Measurements from ENCODE around the gene NTN5. TPM values are rescaled to one million over a fixed set of nuclear protein-coding genes. Genes with fewer than 3 reads are reported as not detected.
"Not testable (repeated sequence)": the region's sequence is repeated elsewhere in the genome, so short reads cannot be mapped to it uniquely, and the experiment has no call there.

NTN5 gene
- total RNA-seq, 2 experiments from 2014 or later = 1.8 to 2.3 TPM

- H3K4me1 Mint-ChIP-seq = peaks cover 7% of the 10 kb centered on the region
Measured at GRCh38 chr19:48713864-48714755, 41.3 kb upstream of the NTN5 start.

GRCh38 chr19:48713041-48713863 lies 40.4 kb upstream of the NTN5 start:
- H3K27me3 Mint-ChIP-seq = peaks cover 1% of the 10 kb centered on the region
- no peak for ATAC-seq (ENCODE audit: low read depth)
- peaks cover 10% of the 10 kb centered on the region for H3K4me1 Mint-ChIP-seq
- POLR2A ChIA-PET = interaction anchor here (0.6 to 1.2 kb wide), 5 partner anchors 14 to 374 kb away, joined by 3 to 6 read pairs (median 4); partner anchors contain the start of genes CA11 and PPP1R15A
- peaks cover 4% of the 10 kb centered on the region for H3K9me3 Mint-ChIP-seq
- peak overlapping the region; percentile 61 for H3K27ac Mint-ChIP-seq
- no peak for DNase-seq
- H3K36me3 Mint-ChIP-seq = peaks cover 10% of the 10 kb centered on the region
- peak overlapping the region; percentile 84 for H3K4me3 Mint-ChIP-seq

More at GRCh38 chr19:48713864-48714755, 41.3 kb upstream of the NTN5 start:
- Mint-ChIP-seq H3K9me3 (peaks cover 2% of the 10 kb centered on the region), H3K27ac (peak overlapping the region; percentile 85), H3K4me3 (peak overlapping the region; percentile 84), H3K27me3 (peaks cover 1% of the 10 kb centered on the region), H3K36me3 (peaks cover 6% of the 10 kb centered on the region)
- POLR2A ChIA-PET = interaction anchor here (0.9 to 1.2 kb wide), 5 partner anchors 13 to 158 kb away, joined by 3 to 6 read pairs (median 3); partner anchors contain the start of genes CA11 and PPP1R15A
- peak; percentile 91 for ATAC-seq (ENCODE audit: low read depth)
- peak; percentile 98 for DNase-seq

GRCh38 chr19:48711106-48711662 lies 38.4 kb upstream of the NTN5 start:
- no peak for DNase-seq
- no peak for ATAC-seq (ENCODE audit: low read depth)
- Mint-ChIP-seq H3K4me1 (peaks cover 11% of the 10 kb centered on the region), H3K4me3 (no peak overlapping the region), H3K36me3 (peaks cover 13% of the 10 kb centered on the region), H3K27me3 (no peaks in the 10 kb centered on the region), H3K27ac (no peak overlapping the region), H3K9me3 (peaks cover 4% of the 10 kb centered on the region)
- POLR2A ChIA-PET = no interaction called here

GRCh38 chr19:48708471-48708870 lies 35.7 kb upstream of the NTN5 start:
- H3K27me3 Mint-ChIP-seq = no peaks in the 10 kb centered on the region
- DNase-seq (no peak), ATAC-seq (ENCODE audit: low read depth) (no peak)
- no peak overlapping the region for H3K4me3 Mint-ChIP-seq
- POLR2A ChIA-PET = no interaction called here
- peaks cover 15% of the 10 kb centered on the region for H3K36me3 Mint-ChIP-seq
- H3K9me3 Mint-ChIP-seq = peaks cover 4% of the 10 kb centered on the region
- H3K4me1 Mint-ChIP-seq = peaks cover 5% of the 10 kb centered on the region
- no peak overlapping the region for H3K27ac Mint-ChIP-seq

GRCh38 chr19:48705431-48705830 lies 32.6 kb upstream of the NTN5 start:
- Mint-ChIP-seq H3K27ac (no peak overlapping the region), H3K27me3 (no peaks in the 10 kb centered on the region), H3K9me3 (peaks cover 2% of the 10 kb centered on the region), H3K4me1 (peaks cover 3% of the 10 kb centered on the region), H3K36me3 (peaks cover 11% of the 10 kb centered on the region), H3K4me3 (no peak overlapping the region)
- ATAC-seq (ENCODE audit: low read depth) = no peak
- no peak for DNase-seq
- POLR2A ChIA-PET = no interaction called here

- POLR2A ChIA-PET = no interaction called here
- DNase-seq = no peak
- Mint-ChIP-seq H3K4me3 (no peak overlapping the region), H3K27ac (no peak overlapping the region), H3K36me3 (peaks cover 6% of the 10 kb centered on the region), H3K9me3 (no peaks in the 10 kb centered on the region), H3K4me1 (peaks cover 1% of the 10 kb centered on the region), H3K27me3 (no peaks in the 10 kb centered on the region)
- ATAC-seq (ENCODE audit: low read depth) = no peak
Measured at GRCh38 chr19:48703316-48703715, 30.5 kb upstream of the NTN5 start.

- H3K9me3 Mint-ChIP-seq = no peaks in the 10 kb centered on the region
- peaks cover 1% of the 10 kb centered on the region for H3K4me1 Mint-ChIP-seq
- ATAC-seq (ENCODE audit: low read depth) = no peak
- no peak for DNase-seq
- no peak overlapping the region for H3K27ac Mint-ChIP-seq
- peaks cover 4% of the 10 kb centered on the region for H3K27me3 Mint-ChIP-seq
- no peak overlapping the region for H3K4me3 Mint-ChIP-seq
- POLR2A ChIA-PET = interaction anchor here (0.8 kb wide), 1 partner anchor 12 kb away, joined by 3 read pairs; no protein-coding TSS in a partner anchor
- H3K36me3 Mint-ChIP-seq = peaks cover 6% of the 10 kb centered on the region
Measured at GRCh38 chr19:48702701-48703100, 29.9 kb upstream of the NTN5 start.

GRCh38 chr19:48698046-48698445 lies 25.2 kb upstream of the NTN5 start:
- POLR2A ChIA-PET = no interaction called here
- Mint-ChIP-seq H3K36me3 (peaks cover 1% of the 10 kb centered on the region), H3K9me3 (no peaks in the 10 kb centered on the region)

GRCh38 chr19:48696353-48697010 lies 23.7 kb upstream of the NTN5 start:
- Mint-ChIP-seq H3K27me3 (peaks cover 16% of the 10 kb centered on the region), H3K27ac (no peak overlapping the region), H3K36me3 (peaks cover 1% of the 10 kb centered on the region), H3K4me1 (peaks cover 9% of the 10 kb centered on the region), H3K4me3 (peak overlapping the region; percentile 59), H3K9me3 (no peaks in the 10 kb centered on the region)
- ATAC-seq (ENCODE audit: low read depth) (peak; percentile 81), DNase-seq (no peak)
- POLR2A ChIA-PET = interaction anchor here (0.9 to 1.0 kb wide), 2 partner anchors 24 to 47 kb away, joined by 4 read pairs; no protein-coding TSS in a partner anchor

More at GRCh38 chr19:48698046-48698445, 25.2 kb upstream of the NTN5 start:
- Mint-ChIP-seq H3K4me1 (peaks cover 9% of the 10 kb centered on the region), H3K27ac (no peak overlapping the region), H3K4me3 (peak overlapping the region; percentile 25), H3K27me3 (peaks cover 16% of the 10 kb centered on the region)
- ATAC-seq (ENCODE audit: low read depth) (no peak), DNase-seq (no peak)

- POLR2A ChIA-PET = interaction anchor here (0.9 to 1.0 kb wide), 2 partner anchors 25 to 46 kb away, joined by 4 read pairs; no protein-coding TSS in a partner anchor
- ATAC-seq (ENCODE audit: low read depth) = no peak
Measured at GRCh38 chr19:48695743-48696352, 23.0 kb upstream of the NTN5 start, which contains the start of gene FUT2. Gene FUT2 (plus strand): TSS chr19:48695971. CDS start chr19:48702957, 6,986 bp downstream.

GRCh38 chr19:48693629-48694028 lies 20.8 kb upstream of the NTN5 start:
- H3K27ac Mint-ChIP-seq; H3K4me3 Mint-ChIP-seq; H3K4me1 Mint-ChIP-seq; H3K36me3 Mint-ChIP-seq; DNase-seq; ATAC-seq (ENCODE audit: low read depth); POLR2A ChIA-PET; H3K9me3 Mint-ChIP-seq: not testable (repeated sequence)
- peaks cover 16% of the 10 kb centered on the region for H3K27me3 Mint-ChIP-seq

More at GRCh38 chr19:48695743-48696352, 23.0 kb upstream of the NTN5 start, which contains the start of gene FUT2:
- H3K4me1 Mint-ChIP-seq = peaks cover 9% of the 10 kb centered on the region
- no peak for DNase-seq
- peak within 1 kb of the TSS; percentile 59 for H3K4me3 Mint-ChIP-seq
- H3K36me3 Mint-ChIP-seq = peaks cover 1% of the 10 kb centered on the region
- H3K27ac Mint-ChIP-seq = no peak within 1 kb of the TSS
- peaks cover 16% of the 10 kb centered on the region for H3K27me3 Mint-ChIP-seq
- no peaks in the 10 kb centered on the region for H3K9me3 Mint-ChIP-seq

GRCh38 chr19:48689449-48689848 lies 16.6 kb upstream of the NTN5 start:
- Mint-ChIP-seq H3K4me1 (no peaks in the 10 kb centered on the region), H3K36me3 (no peaks in the 10 kb centered on the region), H3K27me3 (peaks cover 1% of the 10 kb centered on the region), H3K27ac (no peak overlapping the region), H3K9me3 (no peaks in the 10 kb centered on the region), H3K4me3 (no peak overlapping the region)
- DNase-seq (no peak), ATAC-seq (ENCODE audit: low read depth) (no peak)
- POLR2A ChIA-PET = no interaction called here
